Measurements from ENCODE around the gene ZFHX3. TPM values are rescaled to one million over a fixed set of nuclear protein-coding genes. Genes with fewer than 3 reads are reported as not detected.

Gene ZFHX3
- total RNA-seq, 2 experiments from 2014 or later: 0.63 to 0.64 TPM

GRCh38 chr16:72958522-72959076 lies 89.3 kb downstream of the ZFHX3 start:
- Mint-ChIP-seq H3K27ac (no peak overlapping the region), H3K4me3 (no peak overlapping the region), H3K4me1 (ENCODE audit: low read depth) (no peaks in the 10 kb centered on the region), H3K9me3 (no peaks in the 10 kb centered on the region), H3K27me3 (no peaks in the 10 kb centered on the region), H3K36me3 (ENCODE audit: low read depth) (no peaks in the 10 kb centered on the region)
- Histone ChIP-seq H3K27me3 (ENCODE audit: control insufficient read depth in 1 of 2, insufficient read depth in 2 of 2, low read length in 2 of 2) (no peaks in the 10 kb centered on the region), H3K9me3 (ENCODE audit: control insufficient read depth in 1 of 2, insufficient read depth in 1 of 2, low read length in 2 of 2) (peaks cover 0 to 38% of the 10 kb centered on the region in 2 experiments), H3K4me3 (ENCODE audit: low read length) (no peak overlapping the region), H3K36me3 (ENCODE audit: insufficient read depth, low read length) (no peaks in the 10 kb centered on the region), H3K4me1 (ENCODE audit: insufficient read depth, low read length) (no peaks in the 10 kb centered on the region), H3K27ac (ENCODE audit: low read depth in 1 of 2, low read length in 2 of 2) (no peak overlapping the region)
- POLR2A ChIA-PET: no interaction called here
- CTCF ChIA-PET: no interaction called here
- DNase-seq (no peak), ATAC-seq (ENCODE audit: poor library complexity) (no peak)
- TF ChIP-seq, protein P1, sequence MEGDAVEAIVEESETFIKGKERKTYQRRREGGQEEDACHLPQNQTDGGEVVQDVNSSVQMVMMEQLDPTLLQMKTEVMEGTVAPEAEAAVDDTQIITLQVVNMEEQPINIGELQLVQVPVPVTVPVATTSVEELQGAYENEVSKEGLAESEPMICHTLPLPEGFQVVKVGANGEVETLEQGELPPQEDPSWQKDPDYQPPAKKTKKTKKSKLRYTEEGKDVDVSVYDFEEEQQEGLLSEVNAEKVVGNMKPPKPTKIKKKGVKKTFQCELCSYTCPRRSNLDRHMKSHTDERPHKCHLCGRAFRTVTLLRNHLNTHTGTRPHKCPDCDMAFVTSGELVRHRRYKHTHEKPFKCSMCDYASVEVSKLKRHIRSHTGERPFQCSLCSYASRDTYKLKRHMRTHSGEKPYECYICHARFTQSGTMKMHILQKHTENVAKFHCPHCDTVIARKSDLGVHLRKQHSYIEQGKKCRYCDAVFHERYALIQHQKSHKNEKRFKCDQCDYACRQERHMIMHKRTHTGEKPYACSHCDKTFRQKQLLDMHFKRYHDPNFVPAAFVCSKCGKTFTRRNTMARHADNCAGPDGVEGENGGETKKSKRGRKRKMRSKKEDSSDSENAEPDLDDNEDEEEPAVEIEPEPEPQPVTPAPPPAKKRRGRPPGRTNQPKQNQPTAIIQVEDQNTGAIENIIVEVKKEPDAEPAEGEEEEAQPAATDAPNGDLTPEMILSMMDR (IDR thresholded peaks at IDR 0.05): no peak
- intact Hi-C loops (cut with DNase I, micrococcal nuclease): no loop called here

- peaks cover 0 to 38% of the 10 kb centered on the region in 2 experiments for H3K9me3 ChIP-seq (ENCODE audit: control insufficient read depth in 1 of 2, insufficient read depth in 1 of 2, low read length in 2 of 2)
- ChIA-PET POLR2A (no interaction called here), CTCF (no interaction called here)
- no peaks in the 10 kb centered on the region for H3K4me1 ChIP-seq (ENCODE audit: insufficient read depth, low read length)
- TF ChIP-seq, protein P1 (IDR thresholded peaks at IDR 0.05): no peak
- no peak overlapping the region for H3K4me3 ChIP-seq (ENCODE audit: low read length)
- H3K27me3 Mint-ChIP-seq: no peaks in the 10 kb centered on the region
- no peaks in the 10 kb centered on the region for H3K36me3 Mint-ChIP-seq (ENCODE audit: low read depth)
- no peak overlapping the region for H3K27ac Mint-ChIP-seq
- H3K4me3 Mint-ChIP-seq: no peak overlapping the region
- no peaks in the 10 kb centered on the region for H3K27me3 ChIP-seq (ENCODE audit: control insufficient read depth in 1 of 2, insufficient read depth in 2 of 2, low read length in 2 of 2)
- no peaks in the 10 kb centered on the region for H3K9me3 Mint-ChIP-seq
- no peaks in the 10 kb centered on the region for H3K4me1 Mint-ChIP-seq (ENCODE audit: low read depth)
- H3K36me3 ChIP-seq (ENCODE audit: insufficient read depth, low read length): no peaks in the 10 kb centered on the region
- intact Hi-C loops (cut with DNase I, micrococcal nuclease): no loop called here
- DNase-seq (no peak), ATAC-seq (ENCODE audit: poor library complexity) (no peak)
- no peak overlapping the region for H3K27ac ChIP-seq (ENCODE audit: low read depth in 1 of 2, low read length in 2 of 2)
Measured at GRCh38 chr16:72957303-72958277, 90.3 kb downstream of the ZFHX3 start.

DNA sequence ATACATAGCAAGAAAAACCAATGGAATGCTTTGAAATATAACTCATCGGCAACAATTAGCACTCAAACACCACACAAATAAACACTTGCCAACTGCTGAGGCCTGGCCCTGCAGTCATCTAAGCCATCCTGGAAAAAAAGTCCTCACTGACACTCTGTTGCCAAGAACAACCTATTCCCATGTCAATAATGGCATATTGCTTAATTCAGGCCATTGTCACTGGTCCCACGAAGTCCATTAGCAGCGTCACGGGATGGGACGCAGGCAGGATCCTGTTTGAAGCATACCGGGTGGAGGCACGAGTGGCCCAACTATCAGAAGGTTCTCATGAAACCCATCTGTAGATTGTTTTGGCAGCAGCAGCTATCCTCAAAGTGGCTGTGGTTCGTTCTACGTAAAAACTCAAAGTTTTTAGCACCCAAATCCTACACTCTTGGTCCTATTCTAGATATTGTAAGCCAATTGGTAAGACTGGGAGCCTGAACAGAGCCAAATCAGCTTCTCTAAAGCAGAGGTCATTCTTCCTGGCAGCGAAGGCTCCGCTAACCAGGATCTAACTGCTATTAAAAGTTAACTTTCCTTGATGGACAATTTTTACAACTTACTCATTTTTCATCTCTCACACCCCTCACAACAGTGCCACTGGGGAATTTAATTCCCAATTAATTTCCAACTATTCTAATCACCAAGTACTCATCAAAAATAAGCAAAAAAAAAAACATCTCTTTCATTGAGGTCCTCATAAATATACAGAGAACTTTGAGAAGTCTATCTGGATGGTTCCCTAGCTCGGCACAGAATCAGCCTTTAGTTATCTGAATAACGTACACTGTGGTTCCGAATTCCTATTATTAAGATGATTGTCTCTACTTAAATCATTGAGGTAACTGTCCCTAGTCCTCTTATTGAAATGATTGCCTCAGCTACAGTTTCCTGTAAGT lies 91.5 kb downstream of the ZFHX3 start:
- Histone ChIP-seq H3K27me3 (ENCODE audit: control insufficient read depth in 1 of 2, insufficient read depth in 2 of 2, low read length in 2 of 2) (no peaks in the 10 kb centered on the region), H3K27ac (ENCODE audit: low read depth in 1 of 2, low read length in 2 of 2) (no peak overlapping the region), H3K9me3 (ENCODE audit: control insufficient read depth in 1 of 2, insufficient read depth in 1 of 2, low read length in 2 of 2) (peaks cover 0 to 38% of the 10 kb centered on the region in 2 experiments), H3K4me3 (ENCODE audit: low read length) (no peak overlapping the region), H3K4me1 (ENCODE audit: insufficient read depth, low read length) (no peaks in the 10 kb centered on the region), H3K36me3 (ENCODE audit: insufficient read depth, low read length) (no peaks in the 10 kb centered on the region)
- Mint-ChIP-seq H3K36me3 (ENCODE audit: low read depth) (no peaks in the 10 kb centered on the region), H3K27ac (no peak overlapping the region), H3K4me3 (no peak overlapping the region), H3K4me1 (ENCODE audit: low read depth) (no peaks in the 10 kb centered on the region), H3K27me3 (no peaks in the 10 kb centered on the region), H3K9me3 (no peaks in the 10 kb centered on the region)
- ATAC-seq (ENCODE audit: poor library complexity) (no peak), DNase-seq (no peak)
- POLR2A ChIA-PET: no interaction called here
- intact Hi-C loops (cut with DNase I, micrococcal nuclease): no loop called here
- TF ChIP-seq, protein P1 (IDR thresholded peaks at IDR 0.05): no peak
- CTCF ChIA-PET: no interaction called here

Measured in CD4-positive, alpha-beta T cell (primary cell).